ENCODE results near the gene SLC3A2. TPM values are rescaled to one million over a fixed set of nuclear protein-coding genes. Genes with fewer than 3 reads are reported as not detected.

Gene SLC3A2
- total and polyA plus RNA-seq, 2 of the 13 experiments (the other 11 are each of a cell fraction or from before 2014, with no cell fraction given) = 213 to 226 TPM

GRCh38 chr11:62909107-62909894, 28.6 kb downstream of the SLC3A2 start:
- H3K9ac ChIP-seq (ENCODE audit: insufficient read depth, low read depth, low read length) = no peak overlapping the region; the same call in 1 of the 2 replicates
- WGBS (ENCODE audit: low lambda C conversion rate) = 19% methylated on average over 8 of the region's 24 CpGs
- FAIRE-seq = no peak
- H3K4me2 ChIP-seq (ENCODE audit: low read depth, low read length) = peak overlapping the region; percentile 52
- H2AFZ ChIP-seq (ENCODE audit: low read length) = no peak overlapping the region
- CTCF ChIA-PET (ENCODE audit: low intra/inter-chr PET ratio, low total read pairs) = interaction anchor here (2.5 to 7.9 kb wide), 2 partner anchors 66 to 114 kb away, joined by 7 to 132 read pairs; no protein-coding TSS in a partner anchor
- H3K27me3 ChIP-seq (ENCODE audit: control insufficient read depth in 1 of 2, insufficient read depth in 2 of 2, low read length in 2 of 2) = peaks cover 2 to 24% of the 10 kb centered on the region in 2 experiments; a peak in 3 of 5 replicates
- no peak overlapping the region for H3K27ac ChIP-seq (ENCODE audit: extremely low read length, insufficient read depth, low read length)
- peaks cover 14% of the 10 kb centered on the region for H3K4me1 ChIP-seq (ENCODE audit: insufficient read depth, low read length)
- ATAC-seq = peak; percentile 80
- H3K36me3 ChIP-seq (replicated peaks in 1 of 2; ENCODE audit: control insufficient read depth in 1 of 2, insufficient read depth in 2 of 2, low read length in 2 of 2) = no peaks in the 10 kb centered on the region
- H3K79me2 ChIP-seq (ENCODE audit: insufficient read depth, low read length) = no peaks in the 10 kb centered on the region
- intact Hi-C loops (cut with micrococcal nuclease; ENCODE audit: unreplicated experiment) = loop anchor here (5.0 kb wide), 2 partner anchors 303 to 728 kb away; no protein-coding TSS in a partner anchor
- H3K4me3 ChIP-seq (replicated peaks in 1 of 3; ENCODE audit: insufficient read depth in 1 of 3, low read depth in 2 of 3, low read length in 3 of 3) = no peak overlapping the region; a peak in 1 of 6 replicates
- DNase-seq (ENCODE audit: low spot score) = peak; percentile 70
- POLR2A ChIA-PET = no interaction called here
- H4K20me1 ChIP-seq (ENCODE audit: insufficient read depth, low read length) = no peaks in the 10 kb centered on the region
- in situ Hi-C loops (cut with HindIII; ENCODE audit: extremely low pct_ligation_motif_present, low pct_unique_long_range_greater_than_20kb) = loop anchor here (5.0 to 25.0 kb wide), 3 partner anchors 68 to 303 kb away; no protein-coding TSS in a partner anchor
- H3K9me3 ChIP-seq (ENCODE audit: low read length) = no peaks in the 10 kb centered on the region
- no TSS peak for BruUV-seq (replicated peaks)
- no peak for TF ChIP-seq MEF2D (CRISPR knock-in tag; IDR thresholded peaks at IDR 0.05)
- 0 out of 2 replicates have a peak, but pooled peaks have one; percentile 23 for TF ChIP-seq UBTF (CRISPR knock-in tag; IDR thresholded peaks at IDR 0.05)
- peak in 1 of 2 experiments; percentile 41; a peak in 1 of 4 replicates for TF ChIP-seq HMGXB4 (CRISPR knock-in tag; IDR thresholded peaks at IDR 0.05; ENCODE audit: borderline replicate concordance in 1 of 2, low read depth in 1 of 2)
- no peak for TF ChIP-seq TAF15 (IDR thresholded peaks at IDR 0.05; ENCODE audit: low read depth, low read length, poor library complexity, severe bottlenecking)
- peak; percentile 34; the same call in 1 of the 2 replicates for TF ChIP-seq KDM2A (CRISPR knock-in tag; IDR thresholded peaks at IDR 0.05; ENCODE audit: borderline replicate concordance, low read depth)
- TF ChIP-seq GABPB1 (CRISPR knock-in tag; IDR thresholded peaks at IDR 0.05) = peak; percentile 34
- no peak for TF ChIP-seq THRA (CRISPR knock-in tag; IDR thresholded peaks at IDR 0.05; ENCODE audit: borderline replicate concordance)
- TF ChIP-seq ELF1 (CRISPR knock-in tag; IDR thresholded peaks at IDR 0.05) = 0 out of 2 replicates have a peak, but pooled peaks have one; percentile 25
- TF ChIP-seq ZSCAN12 (CRISPR knock-in tag; IDR thresholded peaks at IDR 0.05) = no peak
- peak; percentile 72 for TF ChIP-seq RAD21 (CRISPR knock-in tag; IDR thresholded peaks at IDR 0.05)
- TF ChIP-seq ZNF124 (CRISPR knock-in tag; IDR thresholded peaks at IDR 0.05) = 0 out of 2 replicates have a peak, but pooled peaks have one; percentile 46
- peak; percentile 70 for TF ChIP-seq STAG1 (CRISPR knock-in tag; IDR thresholded peaks at IDR 0.05)
- TF ChIP-seq ELF3 (CRISPR knock-in tag; IDR thresholded peaks at IDR 0.05) = no peak
- peak; percentile 42 for TF ChIP-seq SMC3 (IDR thresholded peaks at IDR 0.05; ENCODE audit: low read length)
- no peak for TF ChIP-seq HNF4G (IDR thresholded peaks at IDR 0.05; ENCODE audit: borderline replicate concordance, low read depth, low read length)
- no peak for TF ChIP-seq HNF4G (CRISPR knock-in tag; IDR thresholded peaks at IDR 0.05; ENCODE audit: borderline replicate concordance, low read depth)
